Measurements from ENCODE around the gene ANO2. TPM values are rescaled to one million over a fixed set of nuclear protein-coding genes. Genes with fewer than 3 reads are reported as not detected.

ANO2 gene
- total RNA-seq, 1 donor from 2014 or later, result 1.9 TPM

- Mint-ChIP-seq H3K4me1 (no peaks in the 10 kb centered on the region), H3K27ac (ENCODE audit: unreplicated experiment) (no peak overlapping the region)
These were observed 288.2 kb downstream of the ANO2 start for GRCh38 chr12:5656836-5657235.

GRCh38 chr12:5655120-5655519, 289.9 kb downstream of the ANO2 start:
- Mint-ChIP-seq H3K36me3 (ENCODE audit: low read depth) (no peaks in the 10 kb centered on the region), H3K4me1 (no peaks in the 10 kb centered on the region), H3K27ac (ENCODE audit: unreplicated experiment) (no peak overlapping the region), H3K4me3 (no peak overlapping the region), H3K9me3 (peaks cover 2% of the 10 kb centered on the region), H3K27me3 (ENCODE audit: low read depth) (peaks cover 6% of the 10 kb centered on the region)
- no peak for TF ChIP-seq CTCF (conservative IDR thresholded peaks at IDR 0.05)
- no peak for DNase-seq (ENCODE audit: low read depth, low spot score)

More at GRCh38 chr12:5656836-5657235, 288.2 kb downstream of the ANO2 start:
- Mint-ChIP-seq H3K9me3 (no peaks in the 10 kb centered on the region), H3K27me3 (ENCODE audit: low read depth) (no peaks in the 10 kb centered on the region), H3K36me3 (ENCODE audit: low read depth) (no peaks in the 10 kb centered on the region), H3K4me3 (no peak overlapping the region)
- no peak for DNase-seq (ENCODE audit: low read depth, low spot score)
- TF ChIP-seq CTCF (conservative IDR thresholded peaks at IDR 0.05), result no peak

- no peak for DNase-seq (ENCODE audit: low read depth, low spot score)
- no peaks in the 10 kb centered on the region for H3K36me3 Mint-ChIP-seq (ENCODE audit: low read depth)
- H3K27ac Mint-ChIP-seq (ENCODE audit: unreplicated experiment), result no peak overlapping the region
- H3K27me3 Mint-ChIP-seq (ENCODE audit: low read depth), result peaks cover 6% of the 10 kb centered on the region
- no peaks in the 10 kb centered on the region for H3K4me1 Mint-ChIP-seq
- peaks cover 2% of the 10 kb centered on the region for H3K9me3 Mint-ChIP-seq
- no peak overlapping the region for H3K4me3 Mint-ChIP-seq
- no peak for TF ChIP-seq CTCF (conservative IDR thresholded peaks at IDR 0.05)
These were observed 291.0 kb downstream of the ANO2 start for GRCh38 chr12:5654019-5654418.

GRCh38 chr12:5650829-5651461, 294.1 kb downstream of the ANO2 start:
- H3K36me3 Mint-ChIP-seq (ENCODE audit: low read depth), result no peaks in the 10 kb centered on the region
- H3K27me3 Mint-ChIP-seq (ENCODE audit: low read depth), result peaks cover 15% of the 10 kb centered on the region
- peaks cover 2% of the 10 kb centered on the region for H3K9me3 Mint-ChIP-seq

GRCh38 chr12:5650281-5650680, 294.8 kb downstream of the ANO2 start:
- Mint-ChIP-seq H3K27me3 (ENCODE audit: low read depth) (peaks cover 15% of the 10 kb centered on the region), H3K27ac (ENCODE audit: unreplicated experiment) (no peak overlapping the region), H3K9me3 (peaks cover 2% of the 10 kb centered on the region), H3K36me3 (ENCODE audit: low read depth) (no peaks in the 10 kb centered on the region), H3K4me1 (no peaks in the 10 kb centered on the region), H3K4me3 (no peak overlapping the region)
- TF ChIP-seq CTCF (conservative IDR thresholded peaks at IDR 0.05), result no peak
- no peak for DNase-seq (ENCODE audit: low read depth, low spot score)

More at GRCh38 chr12:5650829-5651461, 294.1 kb downstream of the ANO2 start:
- no peak for TF ChIP-seq CTCF (conservative IDR thresholded peaks at IDR 0.05)
- H3K4me3 Mint-ChIP-seq, result no peak overlapping the region
- H3K4me1 Mint-ChIP-seq, result no peaks in the 10 kb centered on the region
- no peak overlapping the region for H3K27ac Mint-ChIP-seq (ENCODE audit: unreplicated experiment)
- no peak for DNase-seq (ENCODE audit: low read depth, low spot score)

Data from neural crest cell (in vitro differentiated cells).